A549 (cell line): Measurements from ENCODE around the gene NDUFS2. TPM values are rescaled to one million over a fixed set of nuclear protein-coding genes. Genes with fewer than 3 reads are reported as not detected.

Experiments used
- polyA plus RNA-seq, 4 experiments: library from polyadenylated mRNA; depleted of rRNA in 3 of 4; stranded (reverse); fragments of >200 nt; fragmentation: RNase III in 1 of 4; extraction: RNeasy Plus Mini Kit Qiagen cat#74134 plus additional on column Dnase treatment in 1 of 4; gene quantifications; 2 replicates in 3 of 4; 3 replicates in 1 of 4; pipeline ENCODE4 v1.2.3, GENCODE V29; 2011 to 2017

The NDUFS2 gene
- polyA plus RNA-seq, 2 of the 4 experiments (the other 2 are of a cell fraction): 142 to 144 TPM

Other genes starting within 250 kb of the NDUFS2 start
- 0.13 and 0.30 TPM in 2 replicates for gene ITLN2, start 247.6 kb upstream of the NDUFS2 start, polyA plus RNA-seq (2011; rRNA removed)
- 0.22 TPM in 1 of 3 replicates, not detected in the others for gene ITLN2, start 247.6 kb upstream of the NDUFS2 start, polyA plus RNA-seq (2017; fragmentation: RNase III; extraction: RNeasy Plus Mini Kit Qiagen cat#74134 plus additional on column Dnase treatment)
- 62.0 and 71.0 TPM in 2 replicates for gene F11R, start 181.2 kb upstream of the NDUFS2 start, polyA plus RNA-seq (2011; rRNA removed)
- gene F11R, start 181.2 kb upstream of the NDUFS2 start, polyA plus RNA-seq (2017; fragmentation: RNase III; extraction: RNeasy Plus Mini Kit Qiagen cat#74134 plus additional on column Dnase treatment): 28.3 to 30.3 TPM (median 29.7 TPM) in 3 replicates
- gene TSTD1, start 163.4 kb upstream of the NDUFS2 start, polyA plus RNA-seq (2011; rRNA removed): not detected in 2 replicates
- gene TSTD1, start 163.4 kb upstream of the NDUFS2 start, polyA plus RNA-seq (2017; fragmentation: RNase III; extraction: RNeasy Plus Mini Kit Qiagen cat#74134 plus additional on column Dnase treatment): 0.17 to 0.21 TPM (median 0.20 TPM) in 3 replicates
- gene USF1, start 156.4 kb upstream of the NDUFS2 start, polyA plus RNA-seq (2011; rRNA removed): 35.5 and 43.5 TPM in 2 replicates
- 49.2 to 60.5 TPM (median 57.4 TPM) in 3 replicates for gene USF1, start 156.4 kb upstream of the NDUFS2 start, polyA plus RNA-seq (2017; fragmentation: RNase III; extraction: RNeasy Plus Mini Kit Qiagen cat#74134 plus additional on column Dnase treatment)
- 0.06 and 0.08 TPM in 2 replicates for gene ARHGAP30, start 132.5 kb upstream of the NDUFS2 start, polyA plus RNA-seq (2011; rRNA removed)
- gene ARHGAP30, start 132.5 kb upstream of the NDUFS2 start, polyA plus RNA-seq (2017; fragmentation: RNase III; extraction: RNeasy Plus Mini Kit Qiagen cat#74134 plus additional on column Dnase treatment): 0.09 to 0.13 TPM (median 0.13 TPM) in 3 replicates
- gene NECTIN4, start 112.8 kb upstream of the NDUFS2 start, polyA plus RNA-seq (2011; rRNA removed): 3.1 and 4.3 TPM in 2 replicates
- gene NECTIN4, start 112.8 kb upstream of the NDUFS2 start, polyA plus RNA-seq (2017; fragmentation: RNase III; extraction: RNeasy Plus Mini Kit Qiagen cat#74134 plus additional on column Dnase treatment): 1.3 to 1.8 TPM (median 1.5 TPM) in 3 replicates
- 3.6 and 4.6 TPM in 2 replicates for gene KLHDC9, start 104.0 kb upstream of the NDUFS2 start, polyA plus RNA-seq (2011; rRNA removed)
- 0.93 to 2.0 TPM (median 1.2 TPM) in 3 replicates for gene KLHDC9, start 104.0 kb upstream of the NDUFS2 start, polyA plus RNA-seq (2017; fragmentation: RNase III; extraction: RNeasy Plus Mini Kit Qiagen cat#74134 plus additional on column Dnase treatment)
- 106 and 187 TPM in 2 replicates for gene PFDN2, start 84.3 kb upstream of the NDUFS2 start, polyA plus RNA-seq (2011; rRNA removed)
- 179 to 203 TPM (median 187 TPM) in 3 replicates for gene PFDN2, start 84.3 kb upstream of the NDUFS2 start, polyA plus RNA-seq (2017; fragmentation: RNase III; extraction: RNeasy Plus Mini Kit Qiagen cat#74134 plus additional on column Dnase treatment)
- gene NIT1, start 84.3 kb upstream of the NDUFS2 start, polyA plus RNA-seq (2011; rRNA removed): 29.9 and 38.6 TPM in 2 replicates
- gene NIT1, start 84.3 kb upstream of the NDUFS2 start, polyA plus RNA-seq (2017; fragmentation: RNase III; extraction: RNeasy Plus Mini Kit Qiagen cat#74134 plus additional on column Dnase treatment): 44.5 to 49.4 TPM (median 45.8 TPM) in 3 replicates
- 35.9 and 38.4 TPM in 2 replicates for gene DEDD, start 69.7 kb upstream of the NDUFS2 start, polyA plus RNA-seq (2011; rRNA removed)
- 20.5 to 25.9 TPM (median 25.3 TPM) in 3 replicates for gene DEDD, start 69.7 kb upstream of the NDUFS2 start, polyA plus RNA-seq (2017; fragmentation: RNase III; extraction: RNeasy Plus Mini Kit Qiagen cat#74134 plus additional on column Dnase treatment)
- gene UFC1, start 48.4 kb upstream of the NDUFS2 start, polyA plus RNA-seq (2011; rRNA removed): 110 and 115 TPM in 2 replicates
- gene UFC1, start 48.4 kb upstream of the NDUFS2 start, polyA plus RNA-seq (2017; fragmentation: RNase III; extraction: RNeasy Plus Mini Kit Qiagen cat#74134 plus additional on column Dnase treatment): 149 to 153 TPM (median 150 TPM) in 3 replicates
- gene USP21, start 42.9 kb upstream of the NDUFS2 start, polyA plus RNA-seq (2011; rRNA removed): 22.6 and 26.3 TPM in 2 replicates
- gene USP21, start 42.9 kb upstream of the NDUFS2 start, polyA plus RNA-seq (2017; fragmentation: RNase III; extraction: RNeasy Plus Mini Kit Qiagen cat#74134 plus additional on column Dnase treatment): 21.8 to 23.8 TPM (median 23.6 TPM) in 3 replicates
- 13.8 and 16.4 TPM in 2 replicates for gene PPOX, start 35.9 kb upstream of the NDUFS2 start, polyA plus RNA-seq (2011; rRNA removed)
- 13.5 to 16.1 TPM (median 14.1 TPM) in 3 replicates for gene PPOX, start 35.9 kb upstream of the NDUFS2 start, polyA plus RNA-seq (2017; fragmentation: RNase III; extraction: RNeasy Plus Mini Kit Qiagen cat#74134 plus additional on column Dnase treatment)
- 25.3 and 31.4 TPM in 2 replicates for gene B4GALT3, start 24.9 kb upstream of the NDUFS2 start, polyA plus RNA-seq (2011; rRNA removed)
- gene B4GALT3, start 24.9 kb upstream of the NDUFS2 start, polyA plus RNA-seq (2017; fragmentation: RNase III; extraction: RNeasy Plus Mini Kit Qiagen cat#74134 plus additional on column Dnase treatment): 23.3 to 26.7 TPM (median 25.5 TPM) in 3 replicates
- not detected in 2 replicates for gene ADAMTS4, start 3.3 kb upstream of the NDUFS2 start, polyA plus RNA-seq (2011; rRNA removed)
- 0.01 TPM in 1 of 3 replicates, not detected in the others for gene ADAMTS4, start 3.3 kb upstream of the NDUFS2 start, polyA plus RNA-seq (2017; fragmentation: RNase III; extraction: RNeasy Plus Mini Kit Qiagen cat#74134 plus additional on column Dnase treatment)
- 0.40 and 0.83 TPM in 2 replicates for gene FCER1G, start 12.9 kb downstream of the NDUFS2 start, polyA plus RNA-seq (2011; rRNA removed)
- 0.25 TPM in 1 of 3 replicates, not detected in the others for gene FCER1G, start 12.9 kb downstream of the NDUFS2 start, polyA plus RNA-seq (2017; fragmentation: RNase III; extraction: RNeasy Plus Mini Kit Qiagen cat#74134 plus additional on column Dnase treatment)
- not detected in 2 replicates for gene APOA2, start 21.3 kb downstream of the NDUFS2 start, polyA plus RNA-seq (2011; rRNA removed)
- not detected in 3 replicates for gene APOA2, start 21.3 kb downstream of the NDUFS2 start, polyA plus RNA-seq (2017; fragmentation: RNase III; extraction: RNeasy Plus Mini Kit Qiagen cat#74134 plus additional on column Dnase treatment)
- gene TOMM40L, start 23.7 kb downstream of the NDUFS2 start, polyA plus RNA-seq (2011; rRNA removed): 6.3 and 7.0 TPM in 2 replicates
- gene TOMM40L, start 23.7 kb downstream of the NDUFS2 start, polyA plus RNA-seq (2017; fragmentation: RNase III; extraction: RNeasy Plus Mini Kit Qiagen cat#74134 plus additional on column Dnase treatment): 9.1 to 11.0 TPM (median 10.2 TPM) in 3 replicates
- not detected in 2 replicates for gene NR1I3, start 35.8 kb downstream of the NDUFS2 start, polyA plus RNA-seq (2011; rRNA removed)
- not detected in 3 replicates for gene NR1I3, start 35.8 kb downstream of the NDUFS2 start, polyA plus RNA-seq (2017; fragmentation: RNase III; extraction: RNeasy Plus Mini Kit Qiagen cat#74134 plus additional on column Dnase treatment)
- not detected in 2 replicates for gene PCP4L1, start 56.4 kb downstream of the NDUFS2 start, polyA plus RNA-seq (2011; rRNA removed)
- gene PCP4L1, start 56.4 kb downstream of the NDUFS2 start, polyA plus RNA-seq (2017; fragmentation: RNase III; extraction: RNeasy Plus Mini Kit Qiagen cat#74134 plus additional on column Dnase treatment): not detected in 3 replicates
- gene MPZ, start 107.6 kb downstream of the NDUFS2 start, polyA plus RNA-seq (2011; rRNA removed): 0.57 and 0.83 TPM in 2 replicates
- 0.17 to 0.45 TPM (median 0.25 TPM) in 3 replicates for gene MPZ, start 107.6 kb downstream of the NDUFS2 start, polyA plus RNA-seq (2017; fragmentation: RNase III; extraction: RNeasy Plus Mini Kit Qiagen cat#74134 plus additional on column Dnase treatment)
- 296 and 353 TPM in 2 replicates for gene SDHC, start 112.0 kb downstream of the NDUFS2 start, polyA plus RNA-seq (2011; rRNA removed)
- 302 to 325 TPM (median 323 TPM) in 3 replicates for gene SDHC, start 112.0 kb downstream of the NDUFS2 start, polyA plus RNA-seq (2017; fragmentation: RNase III; extraction: RNeasy Plus Mini Kit Qiagen cat#74134 plus additional on column Dnase treatment)
- not detected in 2 replicates for gene CFAP126, start 165.5 kb downstream of the NDUFS2 start, polyA plus RNA-seq (2011; rRNA removed)
- not detected in 3 replicates for gene CFAP126, start 165.5 kb downstream of the NDUFS2 start, polyA plus RNA-seq (2017; fragmentation: RNase III; extraction: RNeasy Plus Mini Kit Qiagen cat#74134 plus additional on column Dnase treatment)